Transverse colon (tissue), 4 donors: ENCODE data around the gene RANBP10. TPM values are rescaled to one million over a fixed set of nuclear protein-coding genes. Genes with fewer than 3 reads are reported as not detected.

ENCODE experiments used
- DNase-seq: peaks from one replicate; pipeline ENCODE4 v3.0.0-alpha.2; 2019
- H3K27ac ChIP-seq, 4 donors: fragments of 200-600 bp; sonication (generic); 2 replicates each; pipeline ENCODE4 v1.5.1; 2016 to 2018; ENCODE audit warnings: inconsistent platforms in 4 of 4
- H3K27me3 ChIP-seq: fragments of 200-600 bp; sonication (generic); 2 replicates; pipeline ENCODE4 v1.5.1; 2017; ENCODE audit warnings: inconsistent platforms
- H3K36me3 ChIP-seq, 4 donors: fragments of 200-600 bp; sonication (generic); 2 replicates each; pipeline ENCODE4 v1.5.1; 2017 to 2019; ENCODE audit warnings: inconsistent platforms in 4 of 4
- H3K4me1 ChIP-seq, 4 donors: fragments of 200-600 bp; sonication (generic); 2 replicates each; pipeline ENCODE4 v1.5.1; 2017 to 2020; ENCODE audit warnings: inconsistent platforms in 4 of 4
- H3K4me3 ChIP-seq, 4 donors: fragments of 200-600 bp; sonication (generic); 1 replicate in 1 of 4; 2 replicates in 3 of 4; pipeline versions ENCODE4 v1.5.1 to v1.6.1; 2017 to 2019; ENCODE audit warnings: inconsistent platforms in 4 of 4
- H3K9me3 ChIP-seq, 2 donors: fragments of 200-600 bp; sonication (generic); 2 replicates each; pipeline ENCODE4 v1.5.1; 2017 to 2019; ENCODE audit warnings: inconsistent platforms in 2 of 2
- EP300 ChIP-seq: sonication (generic); formaldehyde crosslinking; IDR thresholded peaks from one replicate; pipeline ENCODE4 v1.6.1; 2017; ENCODE audit warnings: antibody characterized with exemption, low read depth
- POLR2A ChIP-seq: fragments of 450-650 bp; IDR thresholded peaks from one replicate; pipeline ENCODE4 v1.6.1; 2016; ENCODE audit warnings: antibody characterized with exemption, mild to moderate bottlenecking, moderate library complexity
- POLR2AphosphoS5 ChIP-seq, 3 donors: sonication (generic); formaldehyde crosslinking; IDR thresholded peaks; one replicate each; pipeline ENCODE4 v1.6.1; 2016; ENCODE audit warnings: antibody characterized with exemption in 3 of 3
- WGBS, 2 donors: methylation state at CpG; one replicate each; pipeline ENCODE4 v1.1.5; 2018; ENCODE audit warnings: low coverage in 1 of 2; 5-methylcytosine and 5-hydroxymethylcytosine counted together
- in situ Hi-C, 4 donors: fragments of 200-750 bp; cut with MboI; loops; one replicate each; pipeline versions ENCODE4 v1.15.0 to v1.15.1; 2017; ENCODE audit warnings: low sequenced_read_pairs in 3 of 4, low pct_ligation_motif_present in 1 of 4, low pct_unique_long_range_greater_than_20kb in 1 of 4
- intact Hi-C: fragments of 100-400 bp; cut with DNase I; formaldehyde crosslinking; loops from one replicate; pipeline ENCODE4 v1.15.1; 2023; ENCODE audit warnings: low total_unique reads
- total RNA-seq, 4 donors: library from RNA; depleted of rRNA; stranded (reverse); fragments of >200 nt; gene quantifications; one replicate each; pipeline ENCODE4 v1.1.0, GENCODE V29; 2016
- TF ChIP-seq, protein P1 (sequence below), 5 experiments: fragments of 200-600 bp in 3 of 5; fragments of 450-650 bp in 2 of 5; sonication (generic) in 3 of 5; IDR thresholded peaks; 1 replicate in 2 of 5; 2 replicates in 3 of 5; pipeline ENCODE4 v1.5.1; 2016 to 2017; ENCODE audit warnings: antibody characterized with exemption in 5 of 5, inconsistent platforms in 3 of 5, mild to moderate bottlenecking in 2 of 5, moderate library complexity in 1 of 5

Gene RANBP10
- total RNA-seq, 4 donors from 2014 or later: 15.1 to 32.9 (median 19.1) TPM

DNA sequence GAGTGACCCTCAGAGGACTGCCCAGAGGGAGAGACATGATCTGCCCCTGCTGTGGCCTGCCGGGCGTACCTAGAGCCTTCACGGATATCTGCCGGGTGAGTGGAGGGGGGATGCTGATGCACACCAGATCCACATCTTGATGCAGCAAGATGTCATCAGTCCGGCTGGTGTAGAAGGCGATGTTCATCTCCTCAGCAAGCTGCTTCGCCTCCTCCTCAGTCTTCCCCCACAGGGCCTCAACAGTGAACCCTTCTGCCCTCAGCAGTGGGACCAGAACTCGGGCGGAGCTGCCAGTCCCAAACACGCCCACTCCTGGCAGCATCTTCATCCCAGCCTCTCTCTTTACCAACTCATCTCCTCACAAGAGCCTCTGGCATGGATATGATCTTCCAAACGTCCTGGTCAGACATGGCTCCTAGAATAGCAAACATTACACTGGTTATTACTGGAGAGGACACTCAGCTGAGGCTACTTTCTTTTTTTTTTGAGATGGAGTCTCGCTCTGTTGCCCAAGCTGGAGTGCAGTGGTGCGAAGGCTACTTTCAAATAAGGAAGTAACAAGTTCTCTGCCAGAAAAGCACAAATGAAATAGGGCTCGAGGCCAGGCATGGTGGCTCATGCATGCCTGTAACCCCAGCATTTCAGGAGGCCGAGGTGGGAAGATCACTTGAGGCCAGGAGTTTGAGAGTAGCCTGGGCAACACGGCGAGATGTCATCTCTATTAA, 120.8 kb downstream of the RANBP10 start:
- Histone ChIP-seq H3K36me3 (peaks cover 0 to 8% (median 0%) of the 10 kb centered on the region in 4 donors), H3K9me3 (no peaks in the 10 kb centered on the region), H3K27me3 (no peaks in the 10 kb centered on the region), H3K4me3 (no peak overlapping the region), H3K27ac (peak overlapping the region in 1 of 4 donors; percentile 15), H3K4me1 (peaks cover 0 to 12% (median 2%) of the 10 kb centered on the region in 4 donors)
- DNase-seq: no peak
- intact Hi-C loops (no loop called here), in situ Hi-C loops (no loop called here)
- no peak for TF ChIP-seq POLR2A
- no peak for TF ChIP-seq EP300
- TF ChIP-seq, protein P1, sequence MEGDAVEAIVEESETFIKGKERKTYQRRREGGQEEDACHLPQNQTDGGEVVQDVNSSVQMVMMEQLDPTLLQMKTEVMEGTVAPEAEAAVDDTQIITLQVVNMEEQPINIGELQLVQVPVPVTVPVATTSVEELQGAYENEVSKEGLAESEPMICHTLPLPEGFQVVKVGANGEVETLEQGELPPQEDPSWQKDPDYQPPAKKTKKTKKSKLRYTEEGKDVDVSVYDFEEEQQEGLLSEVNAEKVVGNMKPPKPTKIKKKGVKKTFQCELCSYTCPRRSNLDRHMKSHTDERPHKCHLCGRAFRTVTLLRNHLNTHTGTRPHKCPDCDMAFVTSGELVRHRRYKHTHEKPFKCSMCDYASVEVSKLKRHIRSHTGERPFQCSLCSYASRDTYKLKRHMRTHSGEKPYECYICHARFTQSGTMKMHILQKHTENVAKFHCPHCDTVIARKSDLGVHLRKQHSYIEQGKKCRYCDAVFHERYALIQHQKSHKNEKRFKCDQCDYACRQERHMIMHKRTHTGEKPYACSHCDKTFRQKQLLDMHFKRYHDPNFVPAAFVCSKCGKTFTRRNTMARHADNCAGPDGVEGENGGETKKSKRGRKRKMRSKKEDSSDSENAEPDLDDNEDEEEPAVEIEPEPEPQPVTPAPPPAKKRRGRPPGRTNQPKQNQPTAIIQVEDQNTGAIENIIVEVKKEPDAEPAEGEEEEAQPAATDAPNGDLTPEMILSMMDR (IDR thresholded peaks at IDR 0.05): no peak
- no peak for TF ChIP-seq POLR2AphosphoS5 (IDR thresholded peaks at IDR 0.05)
- WGBS, 2 donors: 80 to 86% methylated on average over 9 to 17 of the region's 17 CpGs

DNA sequence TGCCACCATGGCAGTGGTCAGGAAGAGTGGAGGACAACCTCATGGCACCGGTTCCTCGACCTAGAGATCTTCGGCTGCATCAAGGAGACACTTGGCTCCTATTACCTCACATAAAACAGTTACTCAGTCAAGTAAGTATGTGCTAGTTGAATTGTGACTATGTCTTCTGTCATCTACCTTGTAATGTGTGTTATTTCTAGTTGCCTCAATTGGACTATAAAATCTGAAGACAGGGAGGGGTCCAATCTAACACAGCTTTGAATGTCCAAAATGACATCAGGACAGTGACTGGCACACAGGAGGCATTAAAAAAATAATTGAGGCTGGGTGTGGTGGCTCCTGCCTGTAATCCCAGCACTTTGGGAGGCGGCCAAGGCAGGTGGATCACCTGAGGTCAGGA, 122.6 kb downstream of the RANBP10 start:
- peak overlapping the region in 1 of 4 donors; percentile 3 for H3K27ac ChIP-seq
- H3K9me3 ChIP-seq: no peaks in the 10 kb centered on the region
- WGBS, 2 donors: 65% methylated on average over 4 of the region's 4 CpGs; no CpG with 5 or more reads in 1 of the 2 donors
- peaks cover 0 to 18% (median 5%) of the 10 kb centered on the region in 4 donors for H3K4me1 ChIP-seq
- intact Hi-C loops: no loop called here
- H3K27me3 ChIP-seq: no peaks in the 10 kb centered on the region
- H3K36me3 ChIP-seq: peaks cover 0 to 8% (median 0%) of the 10 kb centered on the region in 4 donors
- in situ Hi-C loops: no loop called here
- no peak overlapping the region for H3K4me3 ChIP-seq
- peak; percentile 44 for DNase-seq
- TF ChIP-seq POLR2A: no peak
- no peak for TF ChIP-seq POLR2AphosphoS5 (IDR thresholded peaks at IDR 0.05)
- no peak for TF ChIP-seq EP300
- TF ChIP-seq, protein P1 (IDR thresholded peaks at IDR 0.05): no peak

DNA sequence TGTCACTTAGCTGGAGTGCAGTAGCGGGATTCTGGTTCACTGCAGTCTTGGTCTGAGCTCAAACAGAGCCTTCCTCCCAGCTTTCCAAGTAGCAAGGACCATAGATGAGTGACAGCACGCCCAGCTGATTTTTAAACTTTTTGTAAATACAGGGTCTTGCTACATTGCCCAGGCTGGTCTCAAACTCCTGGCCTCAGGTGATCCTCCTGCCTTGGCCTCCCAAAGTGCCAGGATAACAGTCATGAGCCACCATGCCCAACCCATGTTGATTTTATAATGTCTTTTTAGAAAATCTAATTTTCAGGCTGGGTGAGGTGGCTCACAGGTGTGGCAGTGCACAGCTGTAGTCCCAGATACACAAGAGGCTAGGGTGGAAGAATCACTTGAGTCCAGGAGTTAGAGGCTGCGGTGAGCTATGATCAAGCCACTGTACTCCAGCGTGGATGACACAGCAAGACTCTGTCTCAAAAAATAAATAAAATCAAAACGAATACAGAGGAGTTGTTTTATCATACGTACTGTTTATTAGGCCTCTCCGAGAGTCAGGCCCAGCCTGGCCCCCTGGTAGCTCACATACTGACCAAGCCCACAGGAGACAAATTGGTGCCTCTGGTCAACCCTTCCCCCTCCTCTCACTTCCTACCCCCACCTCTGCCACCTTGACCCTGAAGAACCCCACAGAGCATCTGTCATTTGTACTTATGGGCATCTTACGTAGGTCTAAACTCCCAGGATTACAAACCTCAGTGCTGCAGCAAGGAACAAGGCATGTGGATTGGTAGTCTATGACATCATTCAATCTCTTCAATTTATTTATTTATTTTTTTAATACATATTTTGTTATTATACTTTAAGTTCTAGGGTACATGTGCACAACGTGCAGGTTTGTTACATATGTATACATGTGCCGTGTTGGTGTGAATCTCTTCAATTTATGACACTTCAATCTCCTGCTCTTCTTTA, 126.1 kb downstream of the RANBP10 start:
- Histone ChIP-seq H3K36me3 (peaks cover 0 to 7% (median 0%) of the 10 kb centered on the region in 4 donors), H3K27me3 (no peaks in the 10 kb centered on the region), H3K9me3 (no peaks in the 10 kb centered on the region), H3K4me1 (peaks cover 10 to 46% (median 24%) of the 10 kb centered on the region in 4 donors), H3K4me3 (no peak overlapping the region), H3K27ac (peak overlapping the region in 1 of 4 donors; percentile 15)
- TF ChIP-seq POLR2A: no peak
- TF ChIP-seq, protein P1 (IDR thresholded peaks at IDR 0.05): no peak
- no peak for TF ChIP-seq POLR2AphosphoS5 (IDR thresholded peaks at IDR 0.05)
- no peak for TF ChIP-seq EP300
- WGBS, 2 donors: 68 to 84% methylated on average over 8 to 10 of the region's 10 CpGs
- in situ Hi-C loops: loop anchor here in 1 of 4 donors (10.0 kb wide), 1 partner anchor 135 kb away; no protein-coding TSS in a partner anchor
- intact Hi-C loops: no loop called here
- DNase-seq: no peak
